ENCODE results near the gene KAT2A. TPM values are rescaled to one million over a fixed set of nuclear protein-coding genes. Genes with fewer than 3 reads are reported as not detected.
"Not testable (repeated sequence)": the region's sequence is repeated elsewhere in the genome, so short reads cannot be mapped to it uniquely, and the experiment has no call there.

The KAT2A gene
- total RNA-seq, 2 experiments from 2014 or later = 45.2 to 46.8 TPM

DNA sequence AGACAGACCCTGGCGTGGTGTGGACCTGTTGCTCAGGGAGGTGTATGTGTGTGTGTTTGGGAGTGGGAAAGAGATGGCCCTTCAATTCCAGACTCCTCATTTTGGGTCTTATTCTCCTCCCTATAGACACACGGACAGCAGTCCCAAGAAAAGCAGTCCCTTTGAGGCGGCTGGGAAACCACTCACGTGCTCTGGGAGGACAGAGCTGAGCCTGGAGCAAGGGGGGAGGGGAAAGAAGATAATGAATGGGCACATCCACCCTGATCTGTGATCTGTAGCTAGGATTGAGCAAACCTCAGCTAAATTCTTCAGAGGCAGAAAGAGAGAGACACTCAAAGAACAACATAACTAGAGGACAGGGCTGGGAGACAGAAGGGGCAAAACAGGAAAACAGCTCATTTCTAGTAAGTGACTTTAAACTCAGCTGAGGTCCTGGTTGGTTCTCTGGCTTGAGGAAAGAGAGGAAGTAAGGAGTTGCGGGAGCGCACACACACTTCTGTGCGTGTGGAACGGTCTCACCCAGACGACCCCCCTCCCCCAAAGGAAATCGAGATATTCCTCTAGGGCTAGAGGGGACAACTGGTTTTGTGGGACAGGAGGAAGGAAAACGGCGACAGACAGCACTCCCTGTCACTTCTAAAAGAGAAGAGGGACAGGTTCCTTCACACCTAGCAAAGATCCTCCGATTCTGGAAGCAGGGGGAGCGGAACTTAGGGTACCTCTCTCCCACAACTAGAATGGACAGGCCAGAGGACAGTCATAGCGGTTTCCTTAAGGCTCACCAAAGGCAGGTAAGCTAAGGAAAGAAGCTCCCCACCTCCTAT is 33.0 kb upstream of the KAT2A start:
- peak overlapping the region; percentile 84 for H3K27ac Mint-ChIP-seq
- CTCF ChIA-PET = interaction anchor here (0.7 to 1.5 kb wide), 8 partner anchors 28 to 158 kb away, joined by 3 to 7 read pairs (median 4); partner anchors contain the start of genes DNAJC7 and NKIRAS2
- no peaks in the 10 kb centered on the region for H3K9me3 Mint-ChIP-seq (ENCODE audit: insufficient read depth)
- ATAC-seq (peak; percentile 0), DNase-seq (no peak)
- POLR2A ChIA-PET = interaction anchor here (0.6 to 2.2 kb wide), 14 partner anchors 11 to 260 kb away, joined by 3 to 8 read pairs (median 4); partner anchors contain the start of genes DHX58, DNAJC7, NKIRAS2 and STAT5B
- peaks cover 42% of the 10 kb centered on the region for H3K4me1 Mint-ChIP-seq (ENCODE audit: low read depth)
- H3K4me3 Mint-ChIP-seq = peak overlapping the region; percentile 86
- H3K27me3 Mint-ChIP-seq (ENCODE audit: low read depth) = no peaks in the 10 kb centered on the region
- peaks cover 13% of the 10 kb centered on the region for H3K36me3 Mint-ChIP-seq (ENCODE audit: low read depth)

DNA sequence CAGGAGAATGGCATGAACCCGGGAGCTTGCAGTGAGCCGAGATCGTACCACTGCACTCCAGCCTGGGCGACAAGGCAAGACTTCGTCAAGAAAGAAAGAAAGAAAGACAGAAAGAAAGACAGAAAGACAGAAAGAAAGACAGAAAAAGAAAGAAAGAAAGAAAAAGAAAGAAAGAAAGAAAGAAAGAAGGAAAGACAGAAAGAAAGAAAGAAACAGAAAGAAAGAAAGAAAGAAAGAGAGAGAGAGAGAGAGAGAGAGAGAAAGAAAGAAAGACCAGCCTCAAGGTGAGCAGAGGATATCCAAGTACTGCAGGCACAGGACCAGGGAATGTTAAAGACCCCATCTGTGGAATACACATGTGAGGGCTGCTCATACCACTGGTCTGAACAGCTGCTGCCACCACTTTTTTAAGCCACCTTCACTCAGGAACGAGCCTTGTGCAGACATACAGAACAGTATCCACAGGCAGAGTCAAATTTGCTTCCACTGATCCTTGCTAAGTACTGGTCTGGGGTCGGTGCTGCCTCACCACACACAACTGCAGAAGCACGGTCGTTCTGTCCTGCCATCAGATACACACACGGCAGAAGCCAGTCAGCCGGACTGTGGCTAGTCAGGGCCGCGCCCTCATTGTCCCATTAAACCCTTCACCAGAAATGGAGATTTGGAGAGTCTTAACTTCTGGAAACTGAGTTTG is 25.9 kb upstream of the KAT2A start:
- ChIA-PET CTCF (no interaction called here), POLR2A (no interaction called here)
- Mint-ChIP-seq H3K27ac (no peak overlapping the region), H3K36me3 (ENCODE audit: low read depth) (peaks cover 32% of the 10 kb centered on the region), H3K9me3 (ENCODE audit: insufficient read depth) (no peaks in the 10 kb centered on the region), H3K4me3 (no peak overlapping the region), H3K4me1 (ENCODE audit: low read depth) (peaks cover 15% of the 10 kb centered on the region), H3K27me3 (ENCODE audit: low read depth) (no peaks in the 10 kb centered on the region)
- DNase-seq (no peak), ATAC-seq (no peak)

DNA sequence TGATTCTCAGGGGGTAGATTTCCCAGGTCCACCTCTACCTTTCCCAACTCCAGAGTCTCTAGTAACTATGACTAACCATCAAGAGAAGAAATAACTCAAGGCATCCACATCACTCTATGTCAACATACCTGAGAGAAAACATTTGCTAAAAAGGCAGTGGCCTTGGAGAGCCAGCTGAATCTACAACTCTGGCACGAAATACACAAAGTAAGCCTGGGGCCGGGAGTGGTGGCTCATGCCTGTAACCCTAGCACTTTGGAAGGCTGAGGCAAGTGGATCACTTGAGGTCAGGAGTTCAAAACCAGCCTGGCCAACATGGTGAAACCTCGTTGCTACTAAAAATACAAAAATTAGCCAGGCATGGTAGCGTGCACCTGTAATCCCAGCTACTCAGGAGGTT is 22.0 kb upstream of the KAT2A start:
- not testable (repeated sequence) for H3K27me3 Mint-ChIP-seq (ENCODE audit: low read depth); H3K4me1 Mint-ChIP-seq (ENCODE audit: low read depth); H3K27ac Mint-ChIP-seq; ATAC-seq; DNase-seq; H3K9me3 Mint-ChIP-seq (ENCODE audit: insufficient read depth); H3K4me3 Mint-ChIP-seq
- peaks cover 31% of the 10 kb centered on the region for H3K36me3 Mint-ChIP-seq (ENCODE audit: low read depth)
- CTCF ChIA-PET = interaction anchor here (0.7 to 1.9 kb wide), 2 partner anchors 16 to 38 kb away, joined by 3 to 6 read pairs; partner anchors contain the start of gene KCNH4
- POLR2A ChIA-PET = interaction anchor here (1.2 to 1.5 kb wide), 2 partner anchors 11 to 31 kb away, joined by 3 to 5 read pairs; partner anchors contain the start of gene DHX58

DNA sequence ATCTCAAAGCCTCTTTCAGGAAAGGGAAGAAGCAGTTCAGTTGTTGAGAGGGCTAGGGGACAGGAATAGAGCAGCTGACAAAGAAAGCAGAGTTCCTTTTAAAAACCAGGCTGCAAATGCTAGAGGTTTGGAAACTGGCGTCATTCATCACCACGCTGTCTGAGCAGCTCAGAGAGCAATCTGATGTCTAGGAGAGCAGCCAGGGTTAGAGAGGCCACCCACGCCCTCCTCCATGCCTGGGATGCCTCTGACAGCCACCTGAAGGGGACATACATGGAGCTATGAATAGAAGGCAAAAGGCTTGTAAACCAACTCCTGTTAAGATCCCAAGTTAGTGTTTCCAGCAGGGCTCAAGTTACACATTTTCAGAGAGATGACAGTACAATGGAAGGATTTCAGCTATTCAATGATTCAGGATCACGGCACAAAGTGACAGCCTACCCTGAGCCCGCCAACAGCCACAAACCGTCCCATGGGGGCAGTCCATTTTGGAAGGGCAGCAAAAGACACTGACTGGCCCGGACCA is 21.3 kb upstream of the KAT2A start:
- DNase-seq = no peak
- peaks cover 29% of the 10 kb centered on the region for H3K36me3 Mint-ChIP-seq (ENCODE audit: low read depth)
- no peak for ATAC-seq
- ChIA-PET POLR2A (interaction anchor here (1.5 kb wide), 1 partner anchor 11 kb away, joined by 5 read pairs; no protein-coding TSS in a partner anchor), CTCF (interaction anchor here (1.9 kb wide), 1 partner anchor 39 kb away, joined by 6 read pairs; the partner anchor contains the start of gene KCNH4)
- H3K27ac Mint-ChIP-seq = no peak overlapping the region
- no peaks in the 10 kb centered on the region for H3K9me3 Mint-ChIP-seq (ENCODE audit: insufficient read depth)
- no peak overlapping the region for H3K4me3 Mint-ChIP-seq
- peaks cover 5% of the 10 kb centered on the region for H3K4me1 Mint-ChIP-seq (ENCODE audit: low read depth)
- no peaks in the 10 kb centered on the region for H3K27me3 Mint-ChIP-seq (ENCODE audit: low read depth)

DNA sequence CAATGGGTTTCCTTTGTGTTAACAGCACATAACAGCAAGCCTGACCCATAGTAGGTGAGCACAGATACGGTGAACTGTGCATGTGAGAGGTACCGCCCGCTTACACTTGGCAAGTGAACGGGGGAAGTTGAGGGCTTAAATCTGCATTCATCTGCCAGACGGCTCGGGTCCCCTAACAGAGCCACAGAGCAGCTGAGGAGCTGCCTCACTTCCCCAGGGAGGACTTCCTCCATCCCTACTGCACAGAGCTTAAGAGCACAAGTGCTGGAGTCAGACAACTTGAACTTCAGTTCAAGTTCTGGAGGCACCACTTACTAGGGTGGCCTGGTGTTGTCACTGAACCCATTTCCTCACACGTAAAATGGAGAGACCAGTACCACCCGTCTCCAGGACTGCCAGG is 20.2 kb upstream of the KAT2A start:
- H3K4me1 Mint-ChIP-seq (ENCODE audit: low read depth) = peaks cover 10% of the 10 kb centered on the region

DNA sequence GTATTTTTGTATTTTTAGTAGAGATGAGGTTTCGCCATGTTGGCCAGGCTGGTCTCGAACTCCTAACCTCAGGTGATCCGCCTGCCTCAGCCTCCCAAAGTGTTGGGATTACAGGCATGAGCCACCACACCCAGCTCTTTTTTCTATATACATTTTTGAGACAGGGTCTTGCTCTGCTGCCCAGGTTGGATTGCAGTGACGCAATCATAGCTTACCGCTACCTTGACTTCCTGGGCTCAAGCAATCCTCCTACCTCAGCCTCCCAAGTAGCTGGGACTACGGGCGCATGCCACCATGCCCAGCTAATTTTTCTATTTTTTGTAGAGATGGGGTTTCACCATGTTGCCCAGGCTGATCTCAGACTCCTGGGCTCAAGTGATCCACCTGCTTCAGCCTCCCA is 19.5 kb upstream of the KAT2A start:
- CTCF ChIA-PET; DNase-seq; H3K9me3 Mint-ChIP-seq (ENCODE audit: insufficient read depth); H3K27me3 Mint-ChIP-seq (ENCODE audit: low read depth); ATAC-seq; H3K27ac Mint-ChIP-seq; H3K4me3 Mint-ChIP-seq: not testable (repeated sequence)
- peaks cover 17% of the 10 kb centered on the region for H3K4me1 Mint-ChIP-seq (ENCODE audit: low read depth)
- POLR2A ChIA-PET = interaction anchor here (0.5 kb wide), 1 partner anchor 31 kb away, joined by 3 read pairs; no protein-coding TSS in a partner anchor
- H3K36me3 Mint-ChIP-seq (ENCODE audit: low read depth) = peaks cover 29% of the 10 kb centered on the region

More for the DNA sequence above, 20.2 kb upstream of the KAT2A start:
- no peak overlapping the region for H3K4me3 Mint-ChIP-seq
- peaks cover 26% of the 10 kb centered on the region for H3K36me3 Mint-ChIP-seq (ENCODE audit: low read depth)
- no peaks in the 10 kb centered on the region for H3K9me3 Mint-ChIP-seq (ENCODE audit: insufficient read depth)
- ATAC-seq (no peak), DNase-seq (no peak)
- no peaks in the 10 kb centered on the region for H3K27me3 Mint-ChIP-seq (ENCODE audit: low read depth)
- POLR2A ChIA-PET = no interaction called here
- CTCF ChIA-PET = no interaction called here
- no peak overlapping the region for H3K27ac Mint-ChIP-seq

DNA sequence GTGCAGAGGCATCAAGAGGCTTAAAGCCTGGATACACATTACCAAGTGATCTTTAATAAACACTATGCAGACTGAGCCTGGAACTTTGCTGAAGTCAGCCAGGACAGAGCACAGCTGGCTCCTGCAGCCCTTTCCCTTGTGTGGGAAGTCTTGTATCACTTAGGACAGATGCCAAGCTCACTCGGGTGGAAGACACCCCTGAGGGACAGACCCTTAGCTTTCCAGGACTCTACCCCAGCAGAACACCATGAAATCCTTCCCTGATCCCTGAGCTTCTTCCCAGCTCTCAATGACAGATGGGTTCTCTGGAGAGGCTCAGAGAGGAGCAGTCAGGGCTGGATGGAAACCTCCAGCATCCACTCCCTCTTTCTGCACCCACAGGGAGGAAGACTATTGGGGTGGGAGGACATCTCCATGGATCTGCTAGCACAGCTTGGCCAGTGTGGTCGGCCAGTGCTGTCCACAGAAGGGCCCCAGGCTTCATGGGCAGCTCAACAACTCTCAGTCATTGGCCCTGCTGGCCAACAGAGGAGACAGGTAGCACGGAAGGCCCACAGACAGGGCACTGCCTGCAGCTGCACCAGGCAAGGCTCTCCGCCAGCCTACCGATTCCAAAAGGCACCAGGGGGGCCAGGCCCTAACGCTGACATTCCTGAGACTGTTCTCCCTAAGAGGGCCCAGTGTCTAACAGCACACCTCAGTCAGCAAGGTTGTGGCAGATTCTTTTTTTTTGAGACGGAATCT is 17.8 kb upstream of the KAT2A start:
- H3K27me3 Mint-ChIP-seq (ENCODE audit: low read depth) = no peaks in the 10 kb centered on the region
- H3K4me3 Mint-ChIP-seq = no peak overlapping the region
- ChIA-PET CTCF (interaction anchor here (0.6 to 1.1 kb wide), 2 partner anchors 42 to 107 kb away, joined by 3 to 5 read pairs; partner anchors contain the start of gene KCNH4), POLR2A (interaction anchor here (2.2 kb wide), 1 partner anchor 16 kb away, joined by 8 read pairs; the partner anchor contains the start of gene RAB5C)
- peaks cover 29% of the 10 kb centered on the region for H3K4me1 Mint-ChIP-seq (ENCODE audit: low read depth)
- DNase-seq = no peak
- H3K36me3 Mint-ChIP-seq (ENCODE audit: low read depth) = peaks cover 33% of the 10 kb centered on the region
- no peaks in the 10 kb centered on the region for H3K9me3 Mint-ChIP-seq (ENCODE audit: insufficient read depth)
- no peak for ATAC-seq
- no peak overlapping the region for H3K27ac Mint-ChIP-seq

DNA sequence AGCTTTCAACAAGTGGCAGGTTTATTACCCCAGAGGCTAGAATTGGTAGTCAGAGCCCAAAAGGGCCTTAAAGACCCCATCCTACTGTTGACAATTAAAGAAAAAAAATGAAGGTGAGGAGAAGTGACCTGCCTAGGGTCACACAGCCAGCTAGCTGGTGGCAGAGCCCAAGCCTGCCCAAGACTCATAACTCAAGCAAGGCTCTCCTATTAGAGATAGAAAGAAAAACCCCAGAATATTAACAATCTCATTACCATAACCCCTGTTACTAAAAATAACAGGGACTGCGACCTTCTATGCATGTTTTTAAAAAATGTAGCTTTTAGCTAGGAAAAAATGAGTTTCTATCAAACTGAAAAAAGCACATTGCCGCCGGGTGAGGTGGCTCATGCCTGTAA is 15.5 kb upstream of the KAT2A start:
- ATAC-seq (no peak), DNase-seq (no peak)
- no peaks in the 10 kb centered on the region for H3K27me3 Mint-ChIP-seq (ENCODE audit: low read depth)
- H3K27ac Mint-ChIP-seq = peak overlapping the region; percentile 56
- no peak overlapping the region for H3K4me3 Mint-ChIP-seq
- POLR2A ChIA-PET = interaction anchor here (1.4 to 1.6 kb wide), 2 partner anchors 16 to 23 kb away, joined by 3 to 8 read pairs; partner anchors contain the start of gene DHX58
- peaks cover 47% of the 10 kb centered on the region for H3K4me1 Mint-ChIP-seq (ENCODE audit: low read depth)
- H3K36me3 Mint-ChIP-seq (ENCODE audit: low read depth) = peaks cover 27% of the 10 kb centered on the region
- no peaks in the 10 kb centered on the region for H3K9me3 Mint-ChIP-seq (ENCODE audit: insufficient read depth)
- CTCF ChIA-PET = interaction anchor here (1.2 to 3.9 kb wide), 3 partner anchors 18 to 47 kb away, joined by 3 to 14 read pairs (median 7); partner anchors contain the start of gene KCNH4

DNA sequence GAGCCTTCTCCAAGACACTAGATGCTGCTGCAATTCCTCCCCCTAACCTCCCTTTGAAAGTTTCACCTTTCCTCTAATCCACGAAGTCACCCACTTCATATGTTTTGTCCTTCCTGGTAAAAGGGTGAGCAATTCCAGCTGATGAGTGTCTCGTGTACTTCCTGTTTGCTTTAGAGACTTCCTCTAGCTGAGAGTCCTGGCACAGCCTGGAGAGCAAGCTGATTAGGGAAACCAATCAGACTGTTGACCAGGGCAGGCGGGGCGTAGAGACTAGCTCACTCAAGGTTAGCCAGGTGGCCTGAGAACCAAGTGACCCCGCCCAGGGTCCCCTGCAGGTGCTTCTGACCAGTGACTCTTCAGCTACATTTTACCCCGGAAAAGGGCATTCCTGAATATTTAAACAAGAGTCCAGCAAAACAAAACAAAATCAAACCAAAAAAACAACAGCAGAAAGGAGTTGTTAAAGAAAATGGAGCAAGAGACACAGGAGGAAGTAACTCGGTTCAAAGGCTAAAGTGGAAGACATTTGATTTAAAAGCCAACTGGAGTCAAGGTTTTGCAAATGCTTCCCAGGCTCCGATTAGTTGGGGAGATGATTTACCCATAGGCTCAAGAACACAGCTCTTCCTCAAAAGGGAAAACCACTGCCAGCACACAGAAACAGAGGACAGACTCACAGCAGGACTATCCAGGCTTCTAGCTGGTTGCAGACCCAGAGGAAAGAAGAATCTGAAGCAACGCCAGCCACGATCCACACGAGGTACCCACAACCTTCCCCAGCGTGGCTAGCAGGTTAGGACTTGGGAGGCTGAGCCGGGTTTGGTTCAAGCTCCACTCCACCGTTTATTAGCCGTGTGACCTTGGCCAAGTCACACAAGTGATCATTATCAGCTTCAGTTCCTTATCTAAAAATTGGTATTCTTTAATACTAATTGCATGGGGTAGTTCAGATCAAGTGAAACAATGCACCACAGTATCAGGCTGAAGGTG is 14.8 kb upstream of the KAT2A start:
- no peak for ATAC-seq
- Mint-ChIP-seq H3K27ac (peak overlapping the region; percentile 56), H3K9me3 (ENCODE audit: insufficient read depth) (no peaks in the 10 kb centered on the region), H3K4me3 (no peak overlapping the region), H3K36me3 (ENCODE audit: low read depth) (peaks cover 27% of the 10 kb centered on the region), H3K4me1 (ENCODE audit: low read depth) (peaks cover 50% of the 10 kb centered on the region), H3K27me3 (ENCODE audit: low read depth) (no peaks in the 10 kb centered on the region)
- no peak for DNase-seq
- CTCF ChIA-PET = interaction anchor here (1.2 to 3.9 kb wide), 3 partner anchors 17 to 48 kb away, joined by 3 to 14 read pairs (median 7); partner anchors contain the start of gene KCNH4
- POLR2A ChIA-PET = interaction anchor here (1.4 to 1.6 kb wide), 2 partner anchors 16 to 23 kb away, joined by 3 to 8 read pairs; partner anchors contain the start of gene DHX58

DNA sequence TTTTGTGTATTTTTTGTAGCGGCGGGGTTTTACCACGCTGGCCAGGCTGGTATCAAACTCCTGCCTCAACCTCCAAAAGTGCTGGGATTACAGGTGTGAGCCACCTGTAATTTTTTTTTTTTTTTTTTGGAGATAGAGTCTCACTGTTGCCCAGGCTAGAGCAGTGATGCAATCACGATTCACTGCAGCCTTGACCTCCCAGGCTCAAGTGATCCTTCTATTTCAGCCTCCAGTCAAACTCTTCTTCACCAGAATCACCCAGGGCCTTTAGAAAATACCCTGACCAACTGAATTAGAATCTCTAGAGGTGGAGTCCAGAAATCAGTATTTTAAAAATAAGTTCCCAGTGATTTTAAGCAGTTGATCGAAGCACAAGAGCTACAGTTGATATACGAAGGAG is 14.0 kb upstream of the KAT2A start:
- ChIA-PET CTCF (interaction anchor here (3.9 kb wide), 1 partner anchor 46 kb away, joined by 14 read pairs; the partner anchor contains the start of gene KCNH4), POLR2A (interaction anchor here (0.6 to 1.6 kb wide), 3 partner anchors 15 to 143 kb away, joined by 3 to 8 read pairs (median 4); partner anchors contain the start of gene DHX58)
- H3K9me3 Mint-ChIP-seq (ENCODE audit: insufficient read depth) = no peaks in the 10 kb centered on the region
- no peak overlapping the region for H3K4me3 Mint-ChIP-seq
- no peaks in the 10 kb centered on the region for H3K27me3 Mint-ChIP-seq (ENCODE audit: low read depth)
- ATAC-seq (no peak), DNase-seq (no peak)
- H3K4me1 Mint-ChIP-seq (ENCODE audit: low read depth) = peaks cover 50% of the 10 kb centered on the region
- H3K27ac Mint-ChIP-seq = peak overlapping the region; percentile 20
- H3K36me3 Mint-ChIP-seq (ENCODE audit: low read depth) = peaks cover 31% of the 10 kb centered on the region

Measured in activated CD8-positive, alpha-beta T cell treated with anti-CD3 and anti-CD28 coated beads, Interleukin-2, amount 10 ng/mL, durations not matched to agents 7 days and 5 days (primary cell).